ENCODE measurements around the gene SLIT3.

The SLIT3 gene

GRCh38 chr5:168790671-168791250, 510.2 kb downstream of the SLIT3 start:
- no peak for DNase-seq (ENCODE audit: low read depth)
- no peak for TF ChIP-seq CTCF (conservative IDR thresholded peaks at IDR 0.05; ENCODE audit: control insufficient read depth, insufficient read depth, low read depth, low read length)

DNA sequence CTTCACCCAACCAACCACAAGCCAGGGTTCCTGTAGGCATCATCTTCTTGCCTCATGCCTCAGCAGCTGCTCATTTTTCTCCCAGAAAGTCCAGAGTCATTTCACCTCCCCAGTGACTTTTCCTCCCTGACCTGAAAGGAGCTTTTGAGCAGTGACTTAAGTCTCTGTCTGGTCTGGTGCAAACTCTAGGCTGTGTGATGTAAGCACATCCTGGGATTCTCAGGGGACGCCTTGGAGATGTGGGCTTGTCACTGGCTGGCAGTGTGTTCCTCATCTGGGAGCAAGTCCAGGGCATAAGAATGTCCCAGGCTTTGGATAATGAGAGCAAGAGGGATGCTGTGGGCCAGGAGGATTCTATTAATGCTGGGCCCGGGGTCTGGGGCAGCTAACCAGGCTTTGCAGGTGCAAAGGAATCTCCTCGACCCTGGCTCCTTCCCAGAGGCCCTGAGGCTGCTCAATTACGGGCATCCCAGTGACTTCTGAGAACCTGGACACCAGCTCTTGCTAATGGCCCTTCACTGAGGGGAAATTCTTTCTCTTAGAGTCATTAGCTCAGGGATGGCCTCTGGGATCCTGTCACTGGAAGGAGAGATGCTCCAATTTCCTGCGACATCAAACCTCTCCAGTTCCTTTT, 510.8 kb downstream of the SLIT3 start:
- peak; percentile 8 for DNase-seq (ENCODE audit: low read depth)
- no peak for TF ChIP-seq CTCF (conservative IDR thresholded peaks at IDR 0.05; ENCODE audit: control insufficient read depth, insufficient read depth, low read depth, low read length)
- no peak overlapping the region for H3K4me3 ChIP-seq (ENCODE audit: control insufficient read depth, low read depth, low read length)

More at GRCh38 chr5:168790671-168791250, 510.2 kb downstream of the SLIT3 start:
- no peak overlapping the region for H3K4me3 ChIP-seq (ENCODE audit: control insufficient read depth, low read depth, low read length)

GRCh38 chr5:168788786-168789185, 512.2 kb downstream of the SLIT3 start:
- no peak for DNase-seq (ENCODE audit: low read depth)
- TF ChIP-seq CTCF (conservative IDR thresholded peaks at IDR 0.05; ENCODE audit: control insufficient read depth, insufficient read depth, low read depth, low read length): no peak

DNA sequence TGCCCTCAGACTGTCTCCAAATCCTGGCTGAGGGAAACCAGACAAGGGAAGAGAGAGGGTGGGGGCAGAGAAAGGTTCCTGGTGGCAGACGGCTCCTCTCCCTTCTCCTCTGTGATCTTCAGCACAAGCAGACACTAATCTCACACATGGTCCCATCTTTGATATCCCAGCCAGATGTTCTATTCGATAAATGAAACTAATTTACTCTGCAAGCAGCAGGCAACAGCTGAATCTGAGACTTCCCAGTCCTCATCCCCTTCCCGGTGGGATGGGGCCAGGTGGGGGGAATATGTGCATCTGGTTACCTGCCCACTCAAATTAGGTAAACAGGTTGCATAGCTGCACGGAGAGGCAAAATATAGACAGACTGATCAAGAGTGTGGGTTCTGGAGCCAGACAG, 512.8 kb downstream of the SLIT3 start:
- H3K4me3 ChIP-seq (ENCODE audit: control insufficient read depth, low read depth, low read length): no peak overlapping the region
- no peak for DNase-seq (ENCODE audit: low read depth)
- no peak for TF ChIP-seq CTCF (conservative IDR thresholded peaks at IDR 0.05; ENCODE audit: control insufficient read depth, insufficient read depth, low read depth, low read length)

More at GRCh38 chr5:168788786-168789185, 512.2 kb downstream of the SLIT3 start:
- no peak overlapping the region for H3K4me3 ChIP-seq (ENCODE audit: control insufficient read depth, low read depth, low read length)

DNA sequence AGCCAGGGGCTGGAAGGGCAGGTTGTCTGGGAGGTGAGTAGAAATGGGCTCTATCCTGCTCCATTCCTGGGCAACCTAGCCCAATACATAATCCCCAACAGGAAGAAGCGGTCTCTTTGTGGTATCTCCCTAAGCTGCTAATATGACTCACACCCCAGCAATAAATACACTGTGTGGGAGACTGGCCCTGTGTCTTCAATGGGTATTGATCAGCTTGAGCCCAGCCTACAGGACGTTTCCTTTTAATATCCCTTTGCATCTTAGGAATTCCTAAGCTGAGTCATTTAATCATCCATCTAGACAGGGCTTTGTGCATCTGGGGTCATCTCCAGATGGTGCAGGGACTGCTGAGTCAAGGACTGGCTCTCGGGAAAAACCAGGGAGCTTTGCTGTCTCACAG, 514.8 kb downstream of the SLIT3 start:
- no peak for TF ChIP-seq CTCF (conservative IDR thresholded peaks at IDR 0.05; ENCODE audit: control insufficient read depth, insufficient read depth, low read depth, low read length)
- no peak for DNase-seq (ENCODE audit: low read depth)
- H3K4me3 ChIP-seq (ENCODE audit: control insufficient read depth, low read depth, low read length): no peak overlapping the region

GRCh38 chr5:168784454-168784853, 516.5 kb downstream of the SLIT3 start:
- no peak for DNase-seq (ENCODE audit: low read depth)
- TF ChIP-seq CTCF (conservative IDR thresholded peaks at IDR 0.05; ENCODE audit: control insufficient read depth, insufficient read depth, low read depth, low read length): no peak
- H3K4me3 ChIP-seq (ENCODE audit: control insufficient read depth, low read depth, low read length): no peak overlapping the region
